Activated CD8-positive, alpha-beta T cell treated with anti-CD3 and anti-CD28 coated beads for 36 hours (primary cell): Measurements from ENCODE around the gene KIAA1755. TPM values are rescaled to one million over a fixed set of nuclear protein-coding genes. Genes with fewer than 3 reads are reported as not detected.

Source experiments
- ATAC-seq: fragments of 200-7000 bp; cut with Tn5 transposase; one replicate; pipeline ENCODE4 v1.10.0; 2021; ENCODE audit warnings: mild to moderate bottlenecking, moderate library complexity
- CTCF ChIA-PET: fragments of 350-600 bp; sonication (Branson Sonifier 250); formaldehyde crosslinking; loops from one replicate; lab custom pipeline; 2021; ENCODE audit warnings: antibody characterized with exemption; lab: Charles Lee
- POLR2A ChIA-PET: fragments of 350-600 bp; sonication (Branson Sonifier 250); formaldehyde crosslinking; loops from one replicate; lab custom pipeline; 2021; ENCODE audit warnings: antibody characterized with exemption; lab: Charles Lee
- DNase-seq: peaks from one replicate; pipeline ENCODE4 v3.0.0-alpha.2; 2020
- H3K27ac Mint-ChIP-seq: one replicate; pipeline ENCODE4 v1.8.0; 2021; ENCODE audit warnings: mild to moderate bottlenecking, mixed read lengths
- H3K27me3 Mint-ChIP-seq: one replicate; pipeline ENCODE4 v1.8.0; 2021; ENCODE audit warnings: mixed read lengths
- H3K36me3 Mint-ChIP-seq: one replicate; pipeline ENCODE4 v1.8.0; 2021; ENCODE audit warnings: low read depth, mixed read lengths
- H3K4me1 Mint-ChIP-seq: one replicate; pipeline ENCODE4 v1.8.0; 2021; ENCODE audit warnings: low read depth, mixed read lengths
- H3K4me3 Mint-ChIP-seq: one replicate; pipeline ENCODE4 v1.8.0; 2021; ENCODE audit warnings: mild to moderate bottlenecking, moderate library complexity, mixed read lengths
- H3K9me3 Mint-ChIP-seq: one replicate; pipeline ENCODE4 v1.8.0; 2021; ENCODE audit warnings: mixed read lengths
- intact Hi-C: fragments of 100-400 bp; cut with micrococcal nuclease; formaldehyde crosslinking; loops from one replicate; pipeline ENCODE4 v1.10.0; 2022
- total RNA-seq, 2 experiments: library from RNA; stranded (reverse); gene quantifications; one replicate each; pipeline ENCODE4 v1.2.3, GENCODE V29; 2021
- TF ChIP-seq, protein P1 (sequence below): fragments of 200-600 bp; IDR thresholded peaks from one replicate; pipeline ENCODE4 v1.8.0; 2022; ENCODE audit warnings: antibody characterized with exemption, mild to moderate bottlenecking

Gene KIAA1755
- total RNA-seq, 2 experiments from 2014 or later = not detected

DNA sequence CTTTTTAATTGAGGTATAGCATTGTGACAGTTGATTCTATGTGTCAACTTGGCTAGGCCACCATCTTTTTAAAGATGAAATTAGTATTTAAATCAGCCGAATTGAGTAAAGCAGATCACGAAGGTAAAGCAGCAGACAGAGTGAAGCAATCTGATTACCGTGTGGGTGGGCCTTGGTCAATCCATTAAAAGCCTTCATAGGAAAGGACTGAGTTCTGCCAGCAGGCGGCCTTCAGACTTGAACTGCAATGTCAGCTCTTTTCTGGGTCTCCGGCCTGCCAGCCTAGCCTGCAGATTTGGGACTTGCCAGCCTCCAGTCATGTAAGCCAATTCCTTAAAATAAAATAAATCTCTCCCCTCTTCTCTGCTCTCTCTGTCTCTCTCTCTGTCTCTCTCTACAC is 73.0 kb downstream of the KIAA1755 start:
- H3K27ac Mint-ChIP-seq = no peak overlapping the region
- H3K36me3 Mint-ChIP-seq = no peaks in the 10 kb centered on the region
- H3K9me3 Mint-ChIP-seq = no peaks in the 10 kb centered on the region
- intact Hi-C loops = no loop called here
- no peaks in the 10 kb centered on the region for H3K4me1 Mint-ChIP-seq
- ChIA-PET POLR2A (no interaction called here), CTCF (no interaction called here)
- TF ChIP-seq, protein P1, sequence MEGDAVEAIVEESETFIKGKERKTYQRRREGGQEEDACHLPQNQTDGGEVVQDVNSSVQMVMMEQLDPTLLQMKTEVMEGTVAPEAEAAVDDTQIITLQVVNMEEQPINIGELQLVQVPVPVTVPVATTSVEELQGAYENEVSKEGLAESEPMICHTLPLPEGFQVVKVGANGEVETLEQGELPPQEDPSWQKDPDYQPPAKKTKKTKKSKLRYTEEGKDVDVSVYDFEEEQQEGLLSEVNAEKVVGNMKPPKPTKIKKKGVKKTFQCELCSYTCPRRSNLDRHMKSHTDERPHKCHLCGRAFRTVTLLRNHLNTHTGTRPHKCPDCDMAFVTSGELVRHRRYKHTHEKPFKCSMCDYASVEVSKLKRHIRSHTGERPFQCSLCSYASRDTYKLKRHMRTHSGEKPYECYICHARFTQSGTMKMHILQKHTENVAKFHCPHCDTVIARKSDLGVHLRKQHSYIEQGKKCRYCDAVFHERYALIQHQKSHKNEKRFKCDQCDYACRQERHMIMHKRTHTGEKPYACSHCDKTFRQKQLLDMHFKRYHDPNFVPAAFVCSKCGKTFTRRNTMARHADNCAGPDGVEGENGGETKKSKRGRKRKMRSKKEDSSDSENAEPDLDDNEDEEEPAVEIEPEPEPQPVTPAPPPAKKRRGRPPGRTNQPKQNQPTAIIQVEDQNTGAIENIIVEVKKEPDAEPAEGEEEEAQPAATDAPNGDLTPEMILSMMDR = no peak
- H3K27me3 Mint-ChIP-seq = peaks cover 6% of the 10 kb centered on the region
- DNase-seq (no peak), ATAC-seq (no peak)
- H3K4me3 Mint-ChIP-seq = no peak overlapping the region

DNA sequence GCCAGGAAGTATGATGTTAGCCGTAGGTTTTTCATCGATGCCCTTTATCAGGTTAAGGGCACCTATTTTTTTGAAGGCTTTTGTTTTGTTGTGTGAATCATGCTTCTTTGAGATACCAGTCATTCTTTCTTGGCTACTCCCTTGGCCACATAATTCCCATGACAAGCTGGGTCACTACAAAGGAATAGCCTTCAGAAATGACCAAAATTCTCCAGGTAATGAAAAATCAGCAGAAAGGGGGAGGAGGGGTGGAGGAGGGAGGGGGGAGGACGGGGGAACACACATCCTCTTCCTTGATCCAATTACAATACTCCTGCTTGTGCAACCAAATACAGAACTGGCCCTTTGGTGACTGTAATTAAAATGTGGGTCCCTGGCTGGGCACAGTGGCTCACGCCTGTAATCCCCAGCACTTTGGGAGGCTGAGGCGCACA is 73.7 kb downstream of the KIAA1755 start:
- intact Hi-C loops = no loop called here
- Mint-ChIP-seq H3K27ac (no peak overlapping the region), H3K9me3 (no peaks in the 10 kb centered on the region), H3K4me1 (no peaks in the 10 kb centered on the region), H3K27me3 (peaks cover 7% of the 10 kb centered on the region), H3K4me3 (no peak overlapping the region), H3K36me3 (no peaks in the 10 kb centered on the region)
- TF ChIP-seq, protein P1 = no peak
- ATAC-seq (no peak), DNase-seq (no peak)
- CTCF ChIA-PET = no interaction called here
- POLR2A ChIA-PET = no interaction called here

DNA sequence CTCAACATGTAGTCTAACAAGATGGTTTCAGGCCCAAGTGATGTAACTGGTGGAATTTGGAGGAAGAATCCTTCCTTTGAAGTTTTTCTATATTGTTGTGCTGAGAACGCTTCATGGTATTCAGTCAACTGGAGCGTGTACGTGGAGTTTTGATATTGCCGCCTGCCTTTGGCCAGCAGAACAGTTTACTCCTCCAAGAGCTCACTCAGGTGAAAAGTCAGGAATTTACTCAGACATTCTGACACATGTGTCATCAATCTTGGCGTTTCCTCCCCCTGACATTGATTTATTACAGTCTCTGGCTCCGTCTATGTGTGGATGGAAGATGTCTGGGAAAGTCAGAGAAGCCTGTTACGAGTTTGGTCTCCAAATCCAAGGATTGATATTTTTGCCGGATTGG is 76.4 kb downstream of the KIAA1755 start:
- Mint-ChIP-seq H3K27me3 (peaks cover 10% of the 10 kb centered on the region), H3K9me3 (no peaks in the 10 kb centered on the region), H3K4me1 (no peaks in the 10 kb centered on the region), H3K27ac (no peak overlapping the region), H3K36me3 (no peaks in the 10 kb centered on the region), H3K4me3 (no peak overlapping the region)
- DNase-seq = no peak
- intact Hi-C loops = no loop called here
- ATAC-seq = no peak
- ChIA-PET POLR2A (no interaction called here), CTCF (no interaction called here)
- TF ChIP-seq, protein P1 = no peak

DNA sequence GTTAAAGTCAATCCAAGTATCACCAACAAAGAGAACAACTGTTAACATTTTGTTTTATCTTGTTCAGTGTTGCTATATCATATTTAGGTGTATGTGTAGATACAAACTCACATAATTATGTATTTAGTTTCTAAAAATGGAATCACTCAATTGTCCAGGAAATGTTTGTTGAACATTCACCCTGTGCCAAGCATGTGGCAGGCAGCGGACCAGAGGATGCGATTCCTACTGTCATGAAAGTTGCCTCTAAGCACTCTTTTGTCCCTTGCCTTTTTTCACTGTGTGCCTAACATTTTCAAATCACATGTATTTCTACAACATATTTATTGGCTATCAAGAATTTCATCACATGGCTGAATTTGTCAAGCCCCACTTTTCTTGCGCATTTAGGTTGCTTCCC is 78.6 kb downstream of the KIAA1755 start:
- H3K27me3 Mint-ChIP-seq = peaks cover 8% of the 10 kb centered on the region
- no peaks in the 10 kb centered on the region for H3K9me3 Mint-ChIP-seq
- H3K4me3 Mint-ChIP-seq = no peak overlapping the region
- ChIA-PET CTCF (interaction anchor here (1.2 kb wide), 1 partner anchor 39 kb away, joined by 3 read pairs; no protein-coding TSS in a partner anchor), POLR2A (no interaction called here)
- DNase-seq (no peak), ATAC-seq (no peak)
- no peaks in the 10 kb centered on the region for H3K36me3 Mint-ChIP-seq
- no peaks in the 10 kb centered on the region for H3K4me1 Mint-ChIP-seq
- TF ChIP-seq, protein P1 = no peak
- intact Hi-C loops = no loop called here
- no peak overlapping the region for H3K27ac Mint-ChIP-seq

DNA sequence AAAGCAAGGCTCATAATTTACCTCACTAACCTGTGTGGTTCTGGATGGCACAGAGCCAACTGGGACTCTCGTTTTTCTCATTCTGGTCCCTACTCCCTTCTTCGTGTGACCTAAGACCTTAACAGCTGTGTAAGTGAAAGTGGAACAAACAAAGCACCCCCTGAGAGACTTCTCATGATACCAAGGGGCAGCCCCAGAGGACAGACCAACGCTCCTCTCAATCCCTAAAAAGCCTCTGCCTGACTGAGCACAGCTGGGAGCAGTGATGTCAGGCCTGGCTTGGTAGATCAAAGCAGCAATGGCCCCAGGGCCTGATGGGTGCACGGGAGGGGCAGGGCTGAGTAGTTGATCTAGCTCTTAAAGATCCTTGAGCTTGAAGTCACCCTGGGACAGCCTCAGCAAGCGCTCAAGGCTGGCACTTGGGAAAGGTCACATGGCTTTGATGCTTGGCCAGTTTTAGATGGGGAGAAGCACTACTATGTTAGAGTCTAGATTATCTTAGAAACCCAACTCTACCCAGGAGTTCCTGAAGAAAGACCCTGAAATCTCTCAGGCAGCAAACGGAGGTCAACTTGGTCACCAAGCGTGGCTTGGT is 79.2 kb downstream of the KIAA1755 start:
- H3K4me3 Mint-ChIP-seq = no peak overlapping the region
- no peaks in the 10 kb centered on the region for H3K9me3 Mint-ChIP-seq
- H3K27me3 Mint-ChIP-seq = peaks cover 8% of the 10 kb centered on the region
- TF ChIP-seq, protein P1 = no peak
- POLR2A ChIA-PET = no interaction called here
- H3K4me1 Mint-ChIP-seq = no peaks in the 10 kb centered on the region
- ATAC-seq (no peak), DNase-seq (no peak)
- H3K36me3 Mint-ChIP-seq = no peaks in the 10 kb centered on the region
- intact Hi-C loops = no loop called here
- CTCF ChIA-PET = no interaction called here
- no peak overlapping the region for H3K27ac Mint-ChIP-seq
